B cell (primary cell): ENCODE measurements around the gene GMPPA. TPM values are rescaled to one million over a fixed set of nuclear protein-coding genes. Genes with fewer than 3 reads are reported as not detected.

ENCODE experiments used
- ATAC-seq: fragments of 200-7000 bp; cut with Tn5 transposase; one replicate; pipeline ENCODE4 v1.10.0; 2021; ENCODE audit warnings: low read depth, mild to moderate bottlenecking, moderate number of reproducible peaks, moderate library complexity
- CTCF ChIA-PET: fragments of 350-600 bp; sonication (Branson Sonifier 250); formaldehyde crosslinking; loops from one replicate; lab custom pipeline; 2021; ENCODE audit warnings: antibody characterized with exemption, inconsistent platforms; lab: Charles Lee
- POLR2A ChIA-PET: fragments of 350-600 bp; sonication (Branson Sonifier 250); formaldehyde crosslinking; loops from one replicate; lab custom pipeline; 2021; ENCODE audit warnings: antibody characterized with exemption; lab: Charles Lee
- DNase-seq: peaks from one replicate; pipeline ENCODE4 v3.0.0; 2013
- H2AFZ ChIP-seq: 2 replicates; pipeline ENCODE4 v1.6.1; 2012; ENCODE audit warnings: mild to moderate bottlenecking, low read depth, low read length; ENCODE audit not compliant: insufficient read depth, poor library complexity, severe bottlenecking
- H3K27ac ChIP-seq, 2 donors: 1 replicate in 1 of 2; 2 replicates in 1 of 2; pipeline ENCODE4 v1.5.1; 2012 to 2013; ENCODE audit warnings: low read length in 2 of 2, mild to moderate bottlenecking in 2 of 2, moderate library complexity in 1 of 2
- H3K27me3 ChIP-seq, 4 experiments: fragments of 200-600 bp in 1 of 4; sonication (generic) in 1 of 4; replicated peaks in 1 of 4; 1 replicate in 2 of 4; 2 replicates in 2 of 4; pipeline versions ENCODE4 v1.6.1 to v1.7.0; 2013 to 2016; ENCODE audit warnings: low read length in 3 of 4, mild to moderate bottlenecking in 2 of 4, mixed read lengths in 1 of 4, moderate library complexity in 1 of 4; ENCODE audit not compliant: insufficient read depth in 4 of 4, control insufficient read depth in 3 of 4; ENCODE audit errors: control extremely low read depth in 1 of 4
- H3K36me3 ChIP-seq, 2 experiments: replicated peaks in 1 of 2; 1 replicate in 1 of 2; 2 replicates in 1 of 2; pipeline versions ENCODE4 v1.6.1 to v1.7.1; 2013; ENCODE audit warnings: low read length in 1 of 2; ENCODE audit not compliant: insufficient read depth in 2 of 2, control insufficient read depth in 1 of 2; ENCODE audit errors: control extremely low read depth in 1 of 2, extremely low read depth in 1 of 2
- H3K4me1 ChIP-seq, 2 donors: fragments of 200-600 bp in 1 of 2; sonication (generic) in 1 of 2; 1 replicate in 1 of 2; 2 replicates in 1 of 2; pipeline versions ENCODE4 v1.5.1 to v1.6.1; 2013 to 2017; ENCODE audit warnings: low read length in 2 of 2; ENCODE audit not compliant: control insufficient read depth in 2 of 2, insufficient read depth in 2 of 2
- H3K4me2 ChIP-seq: replicated peaks from 2 replicates; pipeline ENCODE3; 2012; ENCODE audit warnings: mild to moderate bottlenecking, low read depth, low read length; ENCODE audit not compliant: poor library complexity, severe bottlenecking
- H3K4me3 ChIP-seq, 5 experiments: fragments of 200-600 bp in 1 of 5; sonication (generic) in 1 of 5; 1 replicate in 3 of 5; 2 replicates in 2 of 5; pipeline versions ENCODE4 v1.5.1 to v1.7.0; 2011 to 2016; ENCODE audit warnings: low read length in 4 of 5, mild to moderate bottlenecking in 4 of 5, low read depth in 2 of 5, control low read depth in 1 of 5, moderate library complexity in 1 of 5; ENCODE audit not compliant: insufficient read depth in 1 of 5; ENCODE audit errors: control extremely low read depth in 1 of 5, extremely low read depth in 1 of 5
- H3K79me2 ChIP-seq: fragments of 200-600 bp; sonication (generic); one replicate; pipeline ENCODE4 v1.6.0; 2016; ENCODE audit warnings: low read length; ENCODE audit not compliant: control insufficient read depth, insufficient read depth
- H3K9ac ChIP-seq: fragments of 200-600 bp; sonication (generic); 2 replicates; pipeline ENCODE4 v1.6.1; 2017; ENCODE audit warnings: mild to moderate bottlenecking, low read length, moderate library complexity
- H3K9me3 ChIP-seq, 3 donors: one replicate each; pipeline versions ENCODE4 v1.6.1 to v1.7.1; 2013; ENCODE audit warnings: low read length in 2 of 3; ENCODE audit not compliant: control insufficient read depth in 2 of 3, insufficient read depth in 1 of 3; ENCODE audit errors: control extremely low read depth in 1 of 3
- H4K20me1 ChIP-seq: 2 replicates; pipeline ENCODE4 v1.6.0; 2012; ENCODE audit warnings: mild to moderate bottlenecking, low read length; ENCODE audit not compliant: insufficient read depth, control insufficient read depth, poor library complexity, severe bottlenecking
- H3K27ac Mint-ChIP-seq: one replicate; pipeline ENCODE4 v1.8.0; 2021; ENCODE audit warnings: mixed read lengths
- H3K27me3 Mint-ChIP-seq: one replicate; pipeline ENCODE4 v1.8.0; 2021; ENCODE audit warnings: mixed read lengths
- H3K4me1 Mint-ChIP-seq: one replicate; pipeline ENCODE4 v1.8.0; 2021; ENCODE audit warnings: mixed read lengths
- H3K4me3 Mint-ChIP-seq: one replicate; pipeline ENCODE4 v1.8.0; 2021; ENCODE audit warnings: mixed read lengths
- H3K9me3 Mint-ChIP-seq: one replicate; pipeline ENCODE4 v1.8.0; 2022; ENCODE audit warnings: mixed read lengths; ENCODE audit not compliant: insufficient read depth
- EZH2 ChIP-seq: IDR thresholded peaks from 2 replicates; pipeline ENCODE4 v1.6.1; 2012; ENCODE audit warnings: borderline replicate concordance, low read depth, mild to moderate bottlenecking, moderate library complexity, low read length; ENCODE audit not compliant: insufficient read depth, poor library complexity, severe bottlenecking
- WGBS: methylation state at CpG from one replicate; pipeline ENCODE4 v1.1.5; 2013; ENCODE audit warnings: missing lambda C conversion rate; ENCODE audit not compliant: insufficient coverage; 5-methylcytosine and 5-hydroxymethylcytosine counted together
- intact Hi-C: fragments of 100-400 bp; cut with micrococcal nuclease; formaldehyde crosslinking; loops from one replicate; pipeline ENCODE4 v1.10.0; 2022
- polyA plus RNA-seq: library from polyadenylated mRNA; depleted of rRNA; stranded (reverse); fragments of >200 nt; gene quantifications from 2 replicates; pipeline ENCODE4 v1.2.3, GENCODE V29; 2012
- total RNA-seq, 2 donors: library from RNA; stranded (reverse); fragments of 120-200 nt in 1 of 2; gene quantifications; 1 replicate in 1 of 2; 2 replicates in 1 of 2; pipeline versions ENCODE4 v1.2.3 to v1.2.4, GENCODE V29; 2013 to 2022
- TF ChIP-seq, protein P1 (sequence below): fragments of 200-600 bp; IDR thresholded peaks from one replicate; pipeline ENCODE4 v1.8.0; 2022; ENCODE audit warnings: antibody characterized with exemption, mild to moderate bottlenecking

Gene GMPPA
- total and polyA plus RNA-seq, 2 donors (not counting 1 experiment from before 2014, with no cell fraction given) = 27.8 to 67.9 TPM

DNA sequence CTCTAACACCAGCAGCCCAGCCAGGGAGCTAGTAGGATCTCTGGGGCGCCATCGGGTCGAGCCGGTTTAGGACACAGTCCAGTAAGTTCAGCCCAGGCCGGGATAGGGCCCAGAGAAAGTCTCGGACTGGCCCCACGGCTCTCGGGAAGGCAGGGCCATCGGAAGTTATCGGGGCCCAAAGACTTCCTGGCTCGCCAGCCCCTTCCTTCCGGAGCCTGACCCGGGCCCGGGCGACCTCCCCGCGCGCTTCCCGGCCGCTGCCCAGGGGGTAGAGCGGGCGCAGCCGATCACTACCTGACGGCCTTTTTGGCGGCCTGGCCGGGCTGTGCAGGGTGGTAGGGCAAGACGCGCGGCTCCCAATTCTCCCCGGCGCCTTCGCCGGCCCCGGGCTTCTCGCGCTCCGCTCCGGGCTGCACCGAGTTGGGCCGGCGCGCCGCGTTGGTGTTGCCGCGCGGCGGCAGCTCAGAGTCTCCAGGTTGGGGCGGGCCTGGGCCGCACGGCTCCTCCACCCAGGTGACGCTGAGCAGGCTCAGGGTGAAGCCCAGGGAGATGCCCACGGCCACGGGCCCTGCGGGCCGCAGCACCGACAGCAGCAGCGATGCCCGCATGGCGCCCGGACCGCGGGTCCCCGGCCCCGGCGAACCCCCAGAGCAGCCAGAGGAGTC is 44.4 kb downstream of the GMPPA start:
- peak overlapping the region; percentile 86 for H2AFZ ChIP-seq
- POLR2A ChIA-PET = interaction anchor here (1.0 to 1.3 kb wide), 2 partner anchors 10 to 288 kb away, joined by 4 read pairs; no protein-coding TSS in a partner anchor
- CTCF ChIA-PET = interaction anchor here (1.0 to 3.5 kb wide), 9 partner anchors 9 to 146 kb away, joined by 3 to 29 read pairs (median 5); no protein-coding TSS in a partner anchor
- H3K9ac ChIP-seq = peak overlapping the region; percentile 70
- H3K27me3 Mint-ChIP-seq = peaks cover 36% of the 10 kb centered on the region
- TF ChIP-seq EZH2 = no peak
- TF ChIP-seq, protein P1, sequence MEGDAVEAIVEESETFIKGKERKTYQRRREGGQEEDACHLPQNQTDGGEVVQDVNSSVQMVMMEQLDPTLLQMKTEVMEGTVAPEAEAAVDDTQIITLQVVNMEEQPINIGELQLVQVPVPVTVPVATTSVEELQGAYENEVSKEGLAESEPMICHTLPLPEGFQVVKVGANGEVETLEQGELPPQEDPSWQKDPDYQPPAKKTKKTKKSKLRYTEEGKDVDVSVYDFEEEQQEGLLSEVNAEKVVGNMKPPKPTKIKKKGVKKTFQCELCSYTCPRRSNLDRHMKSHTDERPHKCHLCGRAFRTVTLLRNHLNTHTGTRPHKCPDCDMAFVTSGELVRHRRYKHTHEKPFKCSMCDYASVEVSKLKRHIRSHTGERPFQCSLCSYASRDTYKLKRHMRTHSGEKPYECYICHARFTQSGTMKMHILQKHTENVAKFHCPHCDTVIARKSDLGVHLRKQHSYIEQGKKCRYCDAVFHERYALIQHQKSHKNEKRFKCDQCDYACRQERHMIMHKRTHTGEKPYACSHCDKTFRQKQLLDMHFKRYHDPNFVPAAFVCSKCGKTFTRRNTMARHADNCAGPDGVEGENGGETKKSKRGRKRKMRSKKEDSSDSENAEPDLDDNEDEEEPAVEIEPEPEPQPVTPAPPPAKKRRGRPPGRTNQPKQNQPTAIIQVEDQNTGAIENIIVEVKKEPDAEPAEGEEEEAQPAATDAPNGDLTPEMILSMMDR = peak; percentile 13
- H3K27me3 ChIP-seq = peaks cover 0 to 86% (median 21%) of the 10 kb centered on the region in 4 experiments
- intact Hi-C loops = loop anchor here (1.0 to 2.0 kb wide), 4 partner anchors 45 to 382 kb away; partner anchors contain the start of genes GMPPA and NHEJ1
- H3K4me3 ChIP-seq = peak overlapping the region in 4 of 5 experiments; percentile 63 to 78 (median 67)
- no peaks in the 10 kb centered on the region for H3K79me2 ChIP-seq
- H3K27ac ChIP-seq = peak overlapping the region in 1 of 2 donors; percentile 35
- H3K4me3 Mint-ChIP-seq = peak overlapping the region; percentile 80
- ATAC-seq (peak; percentile 28), DNase-seq (peak; percentile 45)
- peaks cover 24% of the 10 kb centered on the region for H3K4me1 Mint-ChIP-seq
- no peaks in the 10 kb centered on the region for H3K9me3 Mint-ChIP-seq
- no peaks in the 10 kb centered on the region for H4K20me1 ChIP-seq
- under 1% methylated on average over 66 of the region's 66 CpGs for whole genome bisulfite sequencing
- H3K4me2 ChIP-seq = peak overlapping the region; percentile 98
- peaks cover 29 to 31% of the 10 kb centered on the region in 2 donors for H3K4me1 ChIP-seq
- peak overlapping the region; percentile 32 for H3K27ac Mint-ChIP-seq
- no peaks in the 10 kb centered on the region for H3K36me3 ChIP-seq
- H3K9me3 ChIP-seq = peaks cover 0 to 26% (median 0%) of the 10 kb centered on the region in 3 donors
